Spleen (tissue), 7 donors: ENCODE data around the gene TRAF3IP3.

Experiments used
- CTCF ChIP-seq, 11 experiments: fragments of 200-600 bp in 7 of 11; fragments of 450-650 bp in 4 of 11; sonication (generic) in 4 of 11; IDR thresholded peaks in 8 of 11; conservative IDR thresholded peaks in 3 of 11; 1 replicate in 7 of 11; 2 replicates in 4 of 11; pipeline versions ENCODE4 v1.4.0 to v1.8.0; 2016 to 2021; ENCODE audit warnings: antibody characterized with exemption in 11 of 11, inconsistent platforms in 4 of 11, mild to moderate bottlenecking in 1 of 11
- POLR2A ChIP-seq, 3 donors: fragments of 450-650 bp; IDR thresholded peaks; one replicate each; pipeline ENCODE4 v1.5.1; 2017; ENCODE audit warnings: antibody characterized with exemption in 3 of 3, mild to moderate bottlenecking in 1 of 3
- donor health status: DM: no; HTN: no; CAD: no; lungs with moderate emphysema.
- donor health status: DM: no; HTN: no; CAD: no.
- donor health status: DM: no; HTN: no; CAD: no.

GRCh38 chr1:209802117-209802779 lies 46.4 kb downstream of the TRAF3IP3 start:
- TF ChIP-seq CTCF (IDR thresholded peaks at IDR 0.05 in 8 of 11, conservative IDR thresholded peaks at IDR 0.05 in 3 of 11) (no peak), POLR2A (IDR thresholded peaks at IDR 0.05) (no peak)
